ENCODE data around the gene MTUS2.
"Not testable (repeated sequence)": the region's sequence is repeated elsewhere in the genome, so short reads cannot be mapped to it uniquely, and the experiment has no call there.

The MTUS2 gene

DNA sequence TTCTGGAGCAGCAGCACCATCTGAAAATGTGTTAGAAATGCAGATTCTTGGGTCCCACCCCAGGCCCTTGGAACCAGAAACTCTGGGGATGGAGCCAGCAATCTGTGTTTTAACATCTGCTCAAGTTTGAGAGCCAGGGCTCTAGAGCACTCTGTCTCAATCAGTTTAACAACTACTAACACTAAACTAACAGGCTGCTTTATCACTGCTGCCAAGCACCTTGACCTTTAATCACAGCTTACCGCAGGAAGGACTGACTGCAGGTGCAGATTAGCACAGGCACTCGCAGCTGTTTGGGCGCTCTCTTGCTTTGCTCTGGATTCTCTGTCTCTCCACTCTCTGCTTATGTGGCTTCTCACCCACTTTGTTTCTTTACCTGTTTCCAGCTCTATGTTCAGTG is 163.5 kb downstream of the MTUS2 start:
- Histone ChIP-seq H3K27me3 (ENCODE audit: insufficient read depth, low read length) (no peaks in the 10 kb centered on the region), H3K4me1 (ENCODE audit: insufficient read depth, low read length) (no peaks in the 10 kb centered on the region), H3K4me3 (ENCODE audit: low read length) (no peak overlapping the region), H3K9me3 (ENCODE audit: low read length) (no peaks in the 10 kb centered on the region), H2AFZ (ENCODE audit: low read depth, low read length) (no peak overlapping the region), H3K36me3 (ENCODE audit: insufficient read depth, low read length) (no peaks in the 10 kb centered on the region)

DNA sequence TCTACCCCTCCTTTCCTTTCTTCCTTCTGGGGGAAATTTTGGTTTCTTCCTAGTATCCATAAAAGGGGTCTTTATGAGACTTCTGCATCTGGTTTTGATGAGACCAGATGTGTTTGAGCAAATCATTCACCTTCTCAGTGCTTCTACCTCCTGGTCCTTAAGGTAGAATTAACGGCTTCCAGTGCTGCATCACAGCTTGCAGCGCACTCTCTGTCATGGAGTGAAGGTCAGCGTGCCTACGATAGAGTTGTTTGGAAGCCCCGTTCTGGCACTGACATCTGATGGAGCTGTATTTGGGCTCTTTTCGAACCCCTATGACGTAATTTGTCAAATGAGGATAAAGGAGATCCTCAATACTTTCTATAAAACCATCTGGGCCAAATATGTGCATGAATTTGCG is 164.2 kb downstream of the MTUS2 start:
- H3K27me3 ChIP-seq (ENCODE audit: insufficient read depth, low read length): no peaks in the 10 kb centered on the region
- no peak overlapping the region for H3K4me3 ChIP-seq (ENCODE audit: low read length)
- no peaks in the 10 kb centered on the region for H3K9me3 ChIP-seq (ENCODE audit: low read length)
- H3K36me3 ChIP-seq (ENCODE audit: insufficient read depth, low read length): no peaks in the 10 kb centered on the region
- no peak overlapping the region for H2AFZ ChIP-seq (ENCODE audit: low read depth, low read length)
- H3K4me1 ChIP-seq (ENCODE audit: insufficient read depth, low read length): no peaks in the 10 kb centered on the region

DNA sequence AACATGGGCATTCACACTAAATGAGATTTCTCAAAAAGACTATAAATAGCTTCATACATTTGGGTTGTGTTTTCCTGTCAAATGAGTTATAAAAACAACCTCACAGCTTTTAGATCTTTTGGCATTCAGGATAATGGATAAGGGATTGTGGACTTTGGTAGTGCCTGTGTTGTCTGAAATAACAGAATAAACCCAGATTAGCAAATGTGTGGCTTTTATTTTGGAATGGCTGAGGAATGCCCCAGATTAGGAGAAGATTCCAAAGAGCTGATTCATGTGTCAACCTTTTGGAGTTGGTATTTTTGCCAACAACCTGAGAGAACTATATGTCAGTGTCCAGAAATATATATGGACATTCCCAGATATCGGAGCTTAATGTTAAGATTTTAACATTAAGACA is 164.7 kb downstream of the MTUS2 start:
- Histone ChIP-seq H3K9me3 (ENCODE audit: low read length) (no peaks in the 10 kb centered on the region), H3K36me3 (ENCODE audit: insufficient read depth, low read length) (no peaks in the 10 kb centered on the region), H3K27me3 (ENCODE audit: insufficient read depth, low read length) (no peaks in the 10 kb centered on the region), H2AFZ (ENCODE audit: low read depth, low read length) (no peak overlapping the region), H3K4me1 (ENCODE audit: insufficient read depth, low read length) (no peaks in the 10 kb centered on the region), H3K4me3 (ENCODE audit: low read length) (no peak overlapping the region)

GRCh38 chr13:28990378-28990777 is 170.2 kb downstream of the MTUS2 start:
- not testable (repeated sequence) for H2AFZ ChIP-seq (ENCODE audit: low read depth, low read length); H3K27me3 ChIP-seq (ENCODE audit: insufficient read depth, low read length); H3K4me1 ChIP-seq (ENCODE audit: insufficient read depth, low read length); H3K4me3 ChIP-seq (ENCODE audit: low read length); H3K9me3 ChIP-seq (ENCODE audit: low read length); H3K36me3 ChIP-seq (ENCODE audit: insufficient read depth, low read length)

GRCh38 chr13:28991764-28992163 is 171.6 kb downstream of the MTUS2 start:
- Histone ChIP-seq H3K4me1 (ENCODE audit: insufficient read depth, low read length) (no peaks in the 10 kb centered on the region), H3K9me3 (ENCODE audit: low read length) (no peaks in the 10 kb centered on the region), H3K4me3 (ENCODE audit: low read length) (no peak overlapping the region)

DNA sequence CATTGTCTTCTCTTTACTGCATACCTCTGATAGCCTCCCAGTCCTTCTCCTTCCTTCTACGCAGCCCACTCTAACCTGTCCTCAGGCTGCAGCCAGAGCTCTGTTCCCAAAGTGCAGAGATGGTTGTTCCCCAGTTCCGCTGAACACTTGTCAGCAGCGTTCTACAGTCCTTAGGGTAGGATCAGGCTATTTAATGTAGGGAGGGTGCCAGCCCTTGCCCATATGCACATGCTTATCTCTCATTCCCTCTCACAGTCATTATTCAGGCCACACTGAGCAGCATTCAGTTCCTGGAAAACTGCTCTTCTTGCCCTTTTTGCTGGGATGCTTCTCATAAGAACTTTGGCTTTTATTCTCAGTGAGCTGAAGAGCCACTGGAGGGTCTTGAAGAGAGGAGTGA is 180.7 kb downstream of the MTUS2 start:
- Histone ChIP-seq H3K36me3 (ENCODE audit: insufficient read depth, low read length) (no peaks in the 10 kb centered on the region), H2AFZ (ENCODE audit: low read depth, low read length) (no peak overlapping the region), H3K27me3 (ENCODE audit: insufficient read depth, low read length) (no peaks in the 10 kb centered on the region), H3K9me3 (ENCODE audit: low read length) (no peaks in the 10 kb centered on the region), H3K4me1 (ENCODE audit: insufficient read depth, low read length) (no peaks in the 10 kb centered on the region), H3K4me3 (ENCODE audit: low read length) (no peak overlapping the region)

More at GRCh38 chr13:28991764-28992163, 171.6 kb downstream of the MTUS2 start:
- Histone ChIP-seq H2AFZ (ENCODE audit: low read depth, low read length) (no peak overlapping the region), H3K36me3 (ENCODE audit: insufficient read depth, low read length) (no peaks in the 10 kb centered on the region), H3K27me3 (ENCODE audit: insufficient read depth, low read length) (no peaks in the 10 kb centered on the region)

DNA sequence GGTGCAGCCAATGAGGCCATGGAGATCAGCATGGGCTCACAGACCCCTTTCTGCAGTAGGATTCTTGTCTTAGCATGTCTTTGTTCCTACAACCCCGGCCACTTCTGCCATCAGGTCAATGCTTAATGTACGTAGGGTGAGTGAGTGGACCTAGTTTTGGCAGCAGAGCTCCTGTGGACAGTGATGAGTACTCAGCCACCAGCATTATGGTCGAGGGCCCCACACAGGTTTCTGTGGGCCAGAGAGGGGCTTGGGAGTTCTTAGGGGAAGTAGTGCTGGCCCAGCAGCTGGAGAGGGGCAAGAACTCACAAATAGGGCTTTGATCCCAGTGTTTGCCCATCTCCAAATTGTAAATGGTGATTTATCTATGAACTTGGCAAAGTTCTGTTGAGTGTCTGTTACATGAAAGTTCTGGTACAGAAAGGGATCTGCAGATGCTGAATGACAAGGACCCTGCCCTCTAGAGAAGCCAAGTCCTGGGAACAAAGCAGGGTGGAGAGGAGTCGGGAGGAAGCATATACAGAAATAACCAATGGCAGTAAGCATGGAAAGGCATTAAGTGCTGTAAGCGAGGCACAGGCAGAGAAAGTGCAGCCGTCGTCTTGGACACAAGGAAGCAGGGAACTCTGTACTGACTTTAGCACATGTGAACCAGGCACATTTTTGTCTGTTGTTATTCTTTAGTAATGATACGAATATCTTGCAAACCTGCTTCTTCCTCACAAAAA is 185.1 kb downstream of the MTUS2 start:
- no peaks in the 10 kb centered on the region for H3K4me1 ChIP-seq (ENCODE audit: insufficient read depth, low read length)
- H3K27me3 ChIP-seq (ENCODE audit: insufficient read depth, low read length): no peaks in the 10 kb centered on the region

GRCh38 chr13:29005763-29006120 is 185.6 kb downstream of the MTUS2 start:
- no peak overlapping the region for H3K4me3 ChIP-seq (ENCODE audit: low read length)
- H3K9me3 ChIP-seq (ENCODE audit: low read length): no peaks in the 10 kb centered on the region
- H3K27me3 ChIP-seq (ENCODE audit: insufficient read depth, low read length): no peaks in the 10 kb centered on the region
- no peaks in the 10 kb centered on the region for H3K4me1 ChIP-seq (ENCODE audit: insufficient read depth, low read length)
- H3K36me3 ChIP-seq (ENCODE audit: insufficient read depth, low read length): no peaks in the 10 kb centered on the region
- no peak overlapping the region for H2AFZ ChIP-seq (ENCODE audit: low read depth, low read length)

More for the DNA sequence above, 185.1 kb downstream of the MTUS2 start:
- no peaks in the 10 kb centered on the region for H3K9me3 ChIP-seq (ENCODE audit: low read length)
- no peaks in the 10 kb centered on the region for H3K36me3 ChIP-seq (ENCODE audit: insufficient read depth, low read length)
- no peak overlapping the region for H2AFZ ChIP-seq (ENCODE audit: low read depth, low read length)
- H3K4me3 ChIP-seq (ENCODE audit: low read length): no peak overlapping the region

DNA sequence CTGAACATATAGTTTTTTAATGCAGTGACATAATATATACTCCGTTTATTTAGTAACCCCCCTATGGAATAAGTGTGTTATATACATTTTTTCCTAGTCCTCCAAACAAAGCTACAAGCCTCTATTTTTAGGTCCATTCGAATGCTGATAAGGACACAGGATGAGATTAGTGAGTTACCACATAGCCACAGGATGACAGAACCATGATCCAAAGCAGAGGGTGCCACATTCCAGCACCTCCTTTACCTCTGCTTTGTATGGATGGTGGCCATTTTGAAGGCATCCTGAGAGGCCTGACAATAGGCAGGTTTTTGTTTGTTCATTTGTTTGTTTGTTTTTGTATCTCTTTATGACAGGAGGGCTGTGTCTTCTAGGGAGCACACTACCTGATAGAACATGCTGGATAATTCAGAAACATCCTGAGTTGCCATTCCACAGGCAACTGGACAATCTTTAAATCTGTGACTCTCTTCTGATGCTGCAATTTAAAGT is 186.3 kb downstream of the MTUS2 start:
- Histone ChIP-seq H3K36me3 (ENCODE audit: insufficient read depth, low read length) (no peaks in the 10 kb centered on the region), H3K4me3 (ENCODE audit: low read length) (no peak overlapping the region), H3K4me1 (ENCODE audit: insufficient read depth, low read length) (no peaks in the 10 kb centered on the region), H3K27me3 (ENCODE audit: insufficient read depth, low read length) (no peaks in the 10 kb centered on the region), H3K9me3 (ENCODE audit: low read length) (no peaks in the 10 kb centered on the region), H2AFZ (ENCODE audit: low read depth, low read length) (no peak overlapping the region)

DNA sequence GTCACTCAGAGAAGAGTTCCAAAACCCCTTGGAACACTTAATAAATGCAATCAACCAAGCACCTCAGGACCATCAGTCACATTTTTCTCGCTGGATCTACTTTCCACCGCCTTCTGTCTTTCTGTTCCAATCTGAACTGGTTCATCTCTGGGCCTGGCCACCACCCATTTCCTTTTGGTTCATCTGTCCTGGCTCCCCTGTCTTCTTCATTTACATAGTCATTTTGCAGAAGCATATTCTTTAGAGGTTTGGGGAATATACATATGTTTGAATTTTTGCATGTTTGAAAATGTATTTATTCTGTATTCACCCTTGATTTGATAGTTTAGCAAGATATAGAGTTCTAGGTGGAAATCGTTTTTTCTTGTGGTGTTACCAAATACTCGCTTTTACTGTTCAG is 188.2 kb downstream of the MTUS2 start:
- Histone ChIP-seq H3K4me3 (ENCODE audit: low read length) (no peak overlapping the region), H3K27me3 (ENCODE audit: insufficient read depth, low read length) (no peaks in the 10 kb centered on the region), H3K9me3 (ENCODE audit: low read length) (no peaks in the 10 kb centered on the region), H3K36me3 (ENCODE audit: insufficient read depth, low read length) (no peaks in the 10 kb centered on the region), H2AFZ (ENCODE audit: low read depth, low read length) (no peak overlapping the region), H3K4me1 (ENCODE audit: insufficient read depth, low read length) (no peaks in the 10 kb centered on the region)

DNA sequence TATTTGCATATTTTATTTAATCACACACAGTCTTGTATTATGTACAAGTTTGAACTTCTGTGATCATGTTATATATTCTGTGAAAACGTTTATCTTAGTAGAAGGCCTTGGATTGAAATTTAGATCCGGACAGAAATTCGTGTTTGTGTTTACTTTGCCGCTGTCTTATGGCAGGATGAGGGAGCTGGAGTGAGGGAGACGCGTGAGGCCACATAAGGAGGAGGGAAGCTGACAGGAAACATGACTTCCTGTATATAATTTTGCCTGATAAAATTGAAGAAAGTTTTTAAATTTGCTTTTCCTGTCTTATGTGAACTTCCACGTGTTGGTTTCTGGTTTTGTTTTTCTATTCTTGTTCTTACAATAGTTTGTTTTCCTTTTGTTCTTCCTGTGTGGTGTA is 200.2 kb downstream of the MTUS2 start:
- no peaks in the 10 kb centered on the region for H3K4me1 ChIP-seq (ENCODE audit: insufficient read depth, low read length)
- no peaks in the 10 kb centered on the region for H3K9me3 ChIP-seq (ENCODE audit: low read length)
- no peaks in the 10 kb centered on the region for H3K27me3 ChIP-seq (ENCODE audit: insufficient read depth, low read length)
- H3K4me3 ChIP-seq (ENCODE audit: low read length): no peak overlapping the region
- no peaks in the 10 kb centered on the region for H3K36me3 ChIP-seq (ENCODE audit: insufficient read depth, low read length)
- no peak overlapping the region for H2AFZ ChIP-seq (ENCODE audit: low read depth, low read length)

GRCh38 chr13:29021311-29021710 is 201.2 kb downstream of the MTUS2 start:
- Histone ChIP-seq H3K27me3 (ENCODE audit: insufficient read depth, low read length) (no peaks in the 10 kb centered on the region), H3K4me3 (ENCODE audit: low read length) (no peak overlapping the region), H3K4me1 (ENCODE audit: insufficient read depth, low read length) (no peaks in the 10 kb centered on the region), H2AFZ (ENCODE audit: low read depth, low read length) (no peak overlapping the region), H3K9me3 (ENCODE audit: low read length) (no peaks in the 10 kb centered on the region), H3K36me3 (ENCODE audit: insufficient read depth, low read length) (no peaks in the 10 kb centered on the region)

GRCh38 chr13:29021717-29022116 is 201.6 kb downstream of the MTUS2 start:
- Histone ChIP-seq H3K4me1 (ENCODE audit: insufficient read depth, low read length) (no peaks in the 10 kb centered on the region), H3K4me3 (ENCODE audit: low read length) (no peak overlapping the region), H2AFZ (ENCODE audit: low read depth, low read length) (no peak overlapping the region), H3K36me3 (ENCODE audit: insufficient read depth, low read length) (no peaks in the 10 kb centered on the region), H3K9me3 (ENCODE audit: low read length) (no peaks in the 10 kb centered on the region), H3K27me3 (ENCODE audit: insufficient read depth, low read length) (no peaks in the 10 kb centered on the region)

- Histone ChIP-seq H3K27me3 (ENCODE audit: insufficient read depth, low read length) (no peaks in the 10 kb centered on the region), H3K4me3 (ENCODE audit: low read length) (no peak overlapping the region), H3K36me3 (ENCODE audit: insufficient read depth, low read length) (no peaks in the 10 kb centered on the region), H3K4me1 (ENCODE audit: insufficient read depth, low read length) (no peaks in the 10 kb centered on the region), H3K9me3 (ENCODE audit: low read length) (no peaks in the 10 kb centered on the region), H2AFZ (ENCODE audit: low read depth, low read length) (no peak overlapping the region)
Observed at GRCh38 chr13:29022410-29022809, 202.3 kb downstream of the MTUS2 start.

All from neuron (in vitro differentiated cells).